Transverse colon (tissue), 4 donors: Measurements from ENCODE around the gene LRP2. TPM values are rescaled to one million over a fixed set of nuclear protein-coding genes. Genes with fewer than 3 reads are reported as not detected.

Source experiments
- DNase-seq: peaks from one replicate; pipeline ENCODE4 v3.0.0-alpha.2; 2019
- H3K27ac ChIP-seq, 4 donors: fragments of 200-600 bp; sonication (generic); 2 replicates each; pipeline ENCODE4 v1.5.1; 2016 to 2018; ENCODE audit warnings: inconsistent platforms in 4 of 4
- H3K27me3 ChIP-seq: fragments of 200-600 bp; sonication (generic); 2 replicates; pipeline ENCODE4 v1.5.1; 2017; ENCODE audit warnings: inconsistent platforms
- H3K36me3 ChIP-seq, 4 donors: fragments of 200-600 bp; sonication (generic); 2 replicates each; pipeline ENCODE4 v1.5.1; 2017 to 2019; ENCODE audit warnings: inconsistent platforms in 4 of 4
- H3K4me1 ChIP-seq, 4 donors: fragments of 200-600 bp; sonication (generic); 2 replicates each; pipeline ENCODE4 v1.5.1; 2017 to 2020; ENCODE audit warnings: inconsistent platforms in 4 of 4
- H3K4me3 ChIP-seq, 4 donors: fragments of 200-600 bp; sonication (generic); 1 replicate in 1 of 4; 2 replicates in 3 of 4; pipeline versions ENCODE4 v1.5.1 to v1.6.1; 2017 to 2019; ENCODE audit warnings: inconsistent platforms in 4 of 4
- H3K9me3 ChIP-seq, 2 donors: fragments of 200-600 bp; sonication (generic); 2 replicates each; pipeline ENCODE4 v1.5.1; 2017 to 2019; ENCODE audit warnings: inconsistent platforms in 2 of 2
- EP300 ChIP-seq: sonication (generic); formaldehyde crosslinking; IDR thresholded peaks from one replicate; pipeline ENCODE4 v1.6.1; 2017; ENCODE audit warnings: antibody characterized with exemption, low read depth
- POLR2A ChIP-seq: fragments of 450-650 bp; IDR thresholded peaks from one replicate; pipeline ENCODE4 v1.6.1; 2016; ENCODE audit warnings: antibody characterized with exemption, mild to moderate bottlenecking, moderate library complexity
- POLR2AphosphoS5 ChIP-seq, 3 donors: sonication (generic); formaldehyde crosslinking; IDR thresholded peaks; one replicate each; pipeline ENCODE4 v1.6.1; 2016; ENCODE audit warnings: antibody characterized with exemption in 3 of 3
- whole genome bisulfite sequencing, 2 donors: methylation state at CpG; one replicate each; pipeline ENCODE4 v1.1.5; 2018; ENCODE audit warnings: low coverage in 1 of 2; 5-methylcytosine and 5-hydroxymethylcytosine counted together
- in situ Hi-C, 4 donors: fragments of 200-750 bp; cut with MboI; loops; one replicate each; pipeline versions ENCODE4 v1.15.0 to v1.15.1; 2017; ENCODE audit warnings: low sequenced_read_pairs in 3 of 4, low pct_ligation_motif_present in 1 of 4, low pct_unique_long_range_greater_than_20kb in 1 of 4
- intact Hi-C: fragments of 100-400 bp; cut with DNase I; formaldehyde crosslinking; loops from one replicate; pipeline ENCODE4 v1.15.1; 2023; ENCODE audit warnings: low total_unique reads
- total RNA-seq, 4 donors: library from RNA; depleted of rRNA; stranded (reverse); fragments of >200 nt; gene quantifications; one replicate each; pipeline ENCODE4 v1.1.0, GENCODE V29; 2016
- TF ChIP-seq, protein P1 (sequence below), 5 experiments: fragments of 200-600 bp in 3 of 5; fragments of 450-650 bp in 2 of 5; sonication (generic) in 3 of 5; IDR thresholded peaks; 1 replicate in 2 of 5; 2 replicates in 3 of 5; pipeline ENCODE4 v1.5.1; 2016 to 2017; ENCODE audit warnings: antibody characterized with exemption in 5 of 5, inconsistent platforms in 3 of 5, mild to moderate bottlenecking in 2 of 5, moderate library complexity in 1 of 5

The LRP2 gene
- total RNA-seq, 4 donors from 2014 or later = not detected

DNA sequence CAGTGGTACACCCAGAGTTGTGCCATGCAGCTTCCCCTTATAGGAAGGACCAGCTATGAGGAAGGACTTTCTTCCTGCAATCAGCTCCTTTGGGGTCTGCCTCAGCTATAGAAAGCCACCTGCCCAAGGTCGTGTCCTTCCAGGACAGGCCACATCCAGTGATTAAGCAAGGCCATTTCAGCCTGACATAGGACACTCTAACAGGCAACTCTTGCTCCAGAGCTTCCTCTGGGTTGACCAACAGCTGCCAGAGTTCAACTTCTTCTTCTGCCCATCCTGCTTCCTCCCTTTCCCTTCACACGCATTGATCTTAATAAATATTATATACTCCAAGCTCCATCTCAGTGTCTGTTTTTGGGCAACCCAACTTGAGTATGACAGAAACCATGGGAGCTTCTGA is 12.8 kb downstream of the LRP2 start:
- 84% methylated on average over 2 of the region's 2 CpGs; no CpG with 5 or more reads in 1 of the 2 donors for WGBS, 2 donors
- no peak for TF ChIP-seq EP300
- Histone ChIP-seq H3K4me1 (no peaks in the 10 kb centered on the region), H3K27ac (no peak overlapping the region), H3K27me3 (peaks cover 4% of the 10 kb centered on the region), H3K9me3 (no peaks in the 10 kb centered on the region), H3K4me3 (no peak overlapping the region), H3K36me3 (no peaks in the 10 kb centered on the region)
- intact Hi-C loops = no loop called here
- no peak for DNase-seq
- in situ Hi-C loops = no loop called here

DNA sequence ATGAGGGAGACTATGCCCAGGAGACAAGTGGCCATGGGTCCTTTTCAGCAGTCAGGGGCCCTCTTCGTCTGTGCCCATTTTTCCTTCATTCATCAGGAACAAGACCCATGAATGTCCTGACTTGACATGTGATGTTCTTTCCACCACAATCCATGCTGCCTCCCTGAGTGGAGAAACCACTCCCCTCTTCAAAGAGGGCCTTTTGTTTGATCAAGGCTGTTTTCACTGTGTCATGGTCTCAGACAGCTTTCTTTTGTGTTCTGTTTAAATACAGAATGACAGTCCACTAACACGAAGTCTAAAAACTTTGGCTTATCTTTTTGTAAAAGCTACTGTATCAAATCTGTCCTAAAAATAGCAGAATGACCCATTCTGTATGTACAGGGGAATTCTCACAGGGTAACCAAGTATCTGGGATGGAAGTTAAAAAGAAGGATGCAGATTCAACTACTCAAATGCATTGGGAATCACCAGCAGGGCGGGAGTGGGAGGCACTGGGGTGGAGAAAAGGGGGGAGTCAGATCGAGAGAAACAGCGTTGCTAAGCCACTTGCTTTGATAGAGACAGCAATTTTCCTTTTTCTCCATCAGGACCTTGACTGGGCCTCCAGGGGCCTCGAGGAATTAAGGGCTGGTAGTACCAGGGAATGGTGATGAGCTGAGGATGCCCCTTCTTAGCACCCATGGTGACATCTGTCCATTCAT is 13.9 kb downstream of the LRP2 start:
- Histone ChIP-seq H3K36me3 (no peaks in the 10 kb centered on the region), H3K9me3 (no peaks in the 10 kb centered on the region), H3K27me3 (peaks cover 4% of the 10 kb centered on the region), H3K4me3 (no peak overlapping the region), H3K27ac (no peak overlapping the region), H3K4me1 (no peaks in the 10 kb centered on the region)
- DNase-seq = no peak
- TF ChIP-seq POLR2A (no peak), POLR2AphosphoS5 (IDR thresholded peaks at IDR 0.05) (no peak), EP300 (no peak)
- TF ChIP-seq, protein P1, sequence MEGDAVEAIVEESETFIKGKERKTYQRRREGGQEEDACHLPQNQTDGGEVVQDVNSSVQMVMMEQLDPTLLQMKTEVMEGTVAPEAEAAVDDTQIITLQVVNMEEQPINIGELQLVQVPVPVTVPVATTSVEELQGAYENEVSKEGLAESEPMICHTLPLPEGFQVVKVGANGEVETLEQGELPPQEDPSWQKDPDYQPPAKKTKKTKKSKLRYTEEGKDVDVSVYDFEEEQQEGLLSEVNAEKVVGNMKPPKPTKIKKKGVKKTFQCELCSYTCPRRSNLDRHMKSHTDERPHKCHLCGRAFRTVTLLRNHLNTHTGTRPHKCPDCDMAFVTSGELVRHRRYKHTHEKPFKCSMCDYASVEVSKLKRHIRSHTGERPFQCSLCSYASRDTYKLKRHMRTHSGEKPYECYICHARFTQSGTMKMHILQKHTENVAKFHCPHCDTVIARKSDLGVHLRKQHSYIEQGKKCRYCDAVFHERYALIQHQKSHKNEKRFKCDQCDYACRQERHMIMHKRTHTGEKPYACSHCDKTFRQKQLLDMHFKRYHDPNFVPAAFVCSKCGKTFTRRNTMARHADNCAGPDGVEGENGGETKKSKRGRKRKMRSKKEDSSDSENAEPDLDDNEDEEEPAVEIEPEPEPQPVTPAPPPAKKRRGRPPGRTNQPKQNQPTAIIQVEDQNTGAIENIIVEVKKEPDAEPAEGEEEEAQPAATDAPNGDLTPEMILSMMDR (IDR thresholded peaks at IDR 0.05) = no peak
- 60 to 72% methylated on average over 4 to 6 of the region's 6 CpGs for WGBS, 2 donors
- in situ Hi-C loops (no loop called here), intact Hi-C loops (no loop called here)

DNA sequence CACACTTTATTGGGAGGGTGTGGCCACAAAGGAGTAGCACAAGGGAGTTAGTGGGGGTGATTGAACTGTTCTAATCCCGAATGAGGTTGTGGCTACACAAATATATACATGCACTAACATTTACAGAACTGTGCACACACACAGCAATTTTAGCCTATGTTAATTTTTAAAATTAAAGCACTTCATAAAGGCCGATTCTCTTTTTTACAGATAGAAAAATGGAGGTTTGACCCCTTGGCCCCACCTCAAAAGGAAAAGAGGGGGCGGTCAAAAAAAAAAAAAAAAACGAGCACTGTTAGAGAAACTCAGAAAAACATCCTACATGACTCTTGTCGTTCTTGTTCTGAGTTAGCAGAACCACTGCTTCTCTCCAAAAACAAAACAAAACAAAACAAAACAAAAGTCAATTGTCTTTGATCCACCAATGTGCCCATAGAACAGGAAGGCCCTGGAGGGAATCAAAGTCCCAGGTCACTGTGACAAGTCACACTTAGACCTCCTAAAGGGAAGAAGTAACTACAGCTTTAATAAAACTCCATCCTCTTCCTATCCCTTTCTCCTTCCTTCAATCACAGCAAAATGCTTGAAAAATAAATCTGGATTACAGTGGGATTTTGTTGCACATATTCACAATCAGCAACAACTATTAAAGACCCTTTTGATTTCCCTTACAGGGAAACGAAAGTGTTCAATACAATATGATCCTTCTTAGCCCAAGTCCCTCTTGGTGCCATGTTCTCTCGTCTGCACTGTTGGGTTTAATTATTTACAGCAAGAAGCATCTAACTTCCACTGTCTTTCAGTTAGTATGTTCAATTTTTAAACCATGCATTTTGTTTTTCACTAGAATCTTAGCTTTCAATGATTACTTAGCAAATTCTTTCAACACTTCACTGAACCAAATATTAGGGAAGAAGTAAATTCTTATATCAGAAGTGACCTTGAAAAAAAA is 16.6 kb downstream of the LRP2 start:
- WGBS, 2 donors = 46 to 60% methylated on average over 7 of the region's 7 CpGs
- TF ChIP-seq POLR2A (no peak), POLR2AphosphoS5 (IDR thresholded peaks at IDR 0.05) (no peak), EP300 (no peak)
- TF ChIP-seq, protein P1 (IDR thresholded peaks at IDR 0.05) = no peak
- Histone ChIP-seq H3K36me3 (no peaks in the 10 kb centered on the region), H3K9me3 (no peaks in the 10 kb centered on the region), H3K27ac (no peak overlapping the region), H3K4me3 (no peak overlapping the region), H3K27me3 (peaks cover 7% of the 10 kb centered on the region), H3K4me1 (no peaks in the 10 kb centered on the region)
- intact Hi-C loops (no loop called here), in situ Hi-C loops (no loop called here)
- no peak for DNase-seq

DNA sequence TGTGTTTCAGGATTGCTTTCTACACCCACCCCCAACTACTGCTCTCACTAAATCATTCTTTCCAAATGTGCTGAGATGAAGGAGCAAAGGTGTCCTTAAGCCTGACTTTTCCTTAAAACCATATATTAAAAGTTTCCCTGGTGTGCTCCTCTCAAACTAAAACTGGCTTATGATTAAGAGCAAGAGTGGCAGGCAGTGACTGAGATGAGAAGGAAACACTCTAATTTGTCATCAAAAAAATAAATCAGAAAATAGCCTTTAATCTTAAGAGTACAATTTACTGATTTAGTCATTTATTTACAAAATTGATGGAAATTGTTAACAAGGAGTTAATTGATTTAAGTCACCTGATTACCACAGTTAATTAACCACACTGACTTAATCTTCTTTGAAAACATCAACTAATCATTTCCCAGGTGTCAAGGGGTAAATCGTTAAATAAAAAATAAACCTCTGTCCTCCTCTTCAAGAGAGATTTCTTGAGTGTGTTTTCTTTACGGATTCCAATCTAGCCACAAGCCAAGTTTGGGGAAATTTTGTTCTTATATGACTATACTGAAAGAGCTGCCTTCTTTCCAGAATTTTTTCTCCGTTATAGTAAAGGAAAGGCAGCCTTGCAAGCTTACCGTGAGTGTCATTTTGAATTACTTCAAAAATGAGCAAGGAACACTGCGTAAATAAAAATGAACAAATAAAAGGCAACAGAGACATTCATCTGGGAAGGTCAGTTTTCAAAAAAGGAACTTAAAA is 17.4 kb downstream of the LRP2 start:
- Histone ChIP-seq H3K4me3 (no peak overlapping the region), H3K27me3 (peaks cover 14% of the 10 kb centered on the region), H3K27ac (no peak overlapping the region), H3K4me1 (no peaks in the 10 kb centered on the region), H3K9me3 (no peaks in the 10 kb centered on the region), H3K36me3 (no peaks in the 10 kb centered on the region)
- TF ChIP-seq, protein P1 (IDR thresholded peaks at IDR 0.05) = no peak
- TF ChIP-seq POLR2A = no peak
- TF ChIP-seq EP300 = no peak
- TF ChIP-seq POLR2AphosphoS5 (IDR thresholded peaks at IDR 0.05) = no peak
- in situ Hi-C loops = no loop called here
- intact Hi-C loops = no loop called here
- DNase-seq = no peak
- WGBS, 2 donors = 63 to 66% methylated on average over 5 of the region's 5 CpGs
